Activated T-helper 9 cell treated with anti-CD3 and anti-CD28 coated beads, Interleukin-2, amount 50 U/mL, for 16 hours (primary cell): ENCODE results near the gene ATG4C.

Experiments
- DNase-seq: peaks from one replicate; pipeline ENCODE4 v3.0.0-alpha.2; 2020; ENCODE audit warnings: low read depth

Gene ATG4C

DNA sequence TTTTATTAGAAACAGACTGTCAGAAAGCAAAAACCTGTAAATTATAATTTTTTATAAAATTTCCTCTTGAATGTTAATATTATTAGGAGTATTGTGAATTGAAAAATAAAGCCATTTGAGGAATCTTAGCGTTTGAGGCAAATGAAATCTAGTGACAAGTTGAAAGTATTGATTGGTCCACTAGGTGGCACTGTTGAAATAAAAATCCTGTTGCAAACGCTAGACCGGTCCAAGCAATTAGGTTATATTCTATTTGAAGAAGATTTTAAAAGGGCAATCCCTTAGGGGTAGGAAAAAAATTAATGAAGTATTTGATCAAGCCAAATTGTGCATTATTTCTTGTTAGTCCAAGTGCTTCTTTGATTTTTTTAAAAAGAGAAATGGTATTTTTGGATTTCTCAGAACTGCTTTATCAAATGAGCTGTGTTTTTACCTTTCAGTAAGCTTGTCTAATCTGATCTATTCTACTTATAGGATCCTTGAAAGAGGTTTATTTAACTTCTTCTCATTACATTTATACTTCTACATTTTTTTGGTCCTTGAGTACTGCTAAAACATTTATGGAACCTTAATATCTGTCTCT, 57.7 kb downstream of the ATG4C start:
- DNase-seq: no peak

DNA sequence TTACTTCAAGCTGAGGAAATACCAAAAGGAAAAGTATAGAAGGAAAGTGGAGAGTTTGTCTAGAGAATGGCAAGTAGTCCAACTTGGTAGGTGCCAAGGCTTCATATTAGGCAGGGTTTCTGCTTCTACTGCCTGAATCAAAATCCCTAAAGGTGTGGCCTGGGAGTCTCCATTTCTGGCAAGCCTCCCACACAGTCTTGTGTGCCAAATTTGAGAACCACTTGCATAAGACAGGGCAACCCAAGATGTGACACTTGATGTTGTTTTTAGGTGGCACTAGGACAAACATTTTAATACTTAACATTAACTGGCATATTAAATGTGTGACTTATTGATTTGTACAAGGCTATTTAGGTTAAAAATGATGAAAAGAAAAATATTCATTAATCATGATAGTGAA, 60.1 kb downstream of the ATG4C start:
- no peak for DNase-seq

DNA sequence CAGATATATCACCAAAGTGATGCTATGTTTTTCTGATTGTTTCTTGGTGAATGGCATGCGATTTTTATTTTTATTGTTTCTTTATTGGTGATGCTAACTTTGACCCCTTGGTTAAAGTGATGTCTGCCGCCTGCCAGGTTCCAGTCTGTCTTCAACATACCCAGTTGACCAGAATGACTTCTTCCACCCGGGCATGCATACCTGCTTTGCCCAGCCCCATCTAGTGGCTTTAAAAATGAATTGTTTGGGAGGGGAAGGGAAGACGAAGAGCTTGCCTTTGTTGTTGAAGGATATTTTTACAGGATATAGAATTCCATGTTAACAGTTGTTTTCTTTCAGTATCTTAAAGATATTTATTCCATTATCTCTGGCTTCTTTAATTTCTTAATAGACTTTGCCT, 65.1 kb downstream of the ATG4C start:
- no peak for DNase-seq

DNA sequence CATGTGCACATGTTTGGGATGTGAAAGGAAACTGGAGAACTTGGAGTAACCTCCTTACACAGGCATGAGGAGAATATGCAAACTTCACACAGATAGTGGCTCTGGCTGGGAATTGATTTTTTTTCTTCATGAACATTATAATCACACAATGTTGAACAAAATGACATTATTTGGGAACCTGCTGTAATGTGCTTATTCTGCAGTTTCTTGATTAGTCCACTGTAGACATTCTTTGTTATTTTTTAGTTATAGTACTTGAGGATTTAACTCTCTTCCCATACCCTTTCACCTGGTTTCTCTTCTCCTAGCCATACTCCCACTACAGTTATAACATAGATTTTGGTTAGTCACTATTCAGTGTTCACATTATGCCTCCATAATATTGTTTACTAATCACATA, 68.3 kb downstream of the ATG4C start:
- DNase-seq: no peak

DNA sequence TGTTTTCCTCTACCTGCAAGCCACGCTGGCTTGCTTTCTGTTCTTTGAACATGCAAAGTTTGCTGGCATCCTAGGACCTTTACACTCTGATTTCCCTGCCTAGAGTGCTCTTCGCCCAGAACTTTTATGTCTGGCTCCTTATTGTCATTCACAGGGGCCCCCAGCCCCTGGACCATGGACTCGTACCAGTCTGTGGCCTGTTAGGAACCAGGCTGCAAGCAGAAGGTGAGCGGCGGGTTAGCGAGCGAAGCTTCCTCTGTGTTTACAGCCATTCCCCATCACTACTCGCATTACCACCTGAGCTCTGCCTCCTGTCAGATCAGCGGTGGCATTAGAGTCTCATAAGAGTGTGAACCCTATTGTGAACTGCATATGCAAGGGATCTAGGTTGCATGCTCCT, 73.0 kb downstream of the ATG4C start:
- no peak for DNase-seq

DNA sequence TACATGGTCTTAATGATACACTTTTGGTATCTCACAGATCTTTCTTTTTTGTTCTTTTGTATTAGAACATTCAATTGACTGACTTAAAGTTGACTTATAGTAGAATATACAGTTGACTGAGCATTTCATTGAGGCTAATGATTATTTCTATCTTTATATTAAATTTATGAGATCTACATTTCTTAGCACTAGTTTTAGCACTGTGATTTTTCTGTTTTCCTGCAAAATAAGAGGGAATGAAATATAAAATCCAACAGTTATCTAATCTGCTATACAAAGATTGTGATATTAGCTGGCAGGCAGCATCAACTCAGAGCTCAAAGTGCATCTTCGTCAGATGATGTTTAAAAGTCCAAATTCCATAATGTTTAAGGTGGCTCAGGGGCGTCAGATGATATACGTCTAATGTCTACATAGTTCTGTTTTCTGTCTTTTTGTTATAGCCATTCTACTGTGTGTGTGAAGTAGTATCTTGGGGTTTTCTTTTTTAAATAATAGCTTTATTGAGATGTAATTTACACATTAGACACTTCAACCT, 85.4 kb downstream of the ATG4C start:
- DNase-seq: no peak

DNA sequence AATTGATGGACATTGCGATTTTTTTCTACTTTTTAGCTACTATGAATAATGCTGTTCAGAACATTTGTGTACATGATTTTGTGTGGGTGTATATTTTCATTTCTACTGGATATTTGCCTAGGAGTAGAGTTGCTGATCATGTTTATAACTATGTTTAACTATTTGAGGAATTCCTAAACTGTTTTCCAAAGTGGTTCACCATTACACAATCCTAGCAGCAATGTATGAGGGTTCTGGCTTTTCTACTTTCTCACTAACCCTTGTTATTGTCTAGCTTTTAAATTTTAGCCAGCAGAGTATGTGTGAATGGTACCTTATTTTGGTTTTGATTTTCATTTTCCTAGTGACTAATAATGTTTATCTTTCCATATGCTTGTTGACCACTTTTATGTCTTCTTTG, 86.2 kb downstream of the ATG4C start:
- DNase-seq: no peak

DNA sequence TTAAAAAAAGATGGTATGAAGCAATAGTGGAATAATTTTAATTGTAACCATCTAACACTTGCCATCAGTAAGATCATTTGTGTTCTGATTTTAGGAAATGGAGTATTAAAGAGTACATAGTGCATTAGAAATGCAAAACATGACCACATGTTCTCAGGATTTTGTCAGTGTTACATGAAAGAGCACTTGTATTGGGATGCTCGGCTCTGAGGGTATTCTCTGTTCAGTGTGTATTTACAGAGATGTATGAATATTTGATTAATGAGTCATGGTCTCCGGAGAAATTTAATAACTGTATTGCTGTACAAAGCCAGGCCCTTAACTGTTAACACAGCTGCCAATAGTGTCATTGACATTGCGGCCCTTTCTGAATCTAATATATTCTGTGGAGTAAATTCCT, 91.7 kb downstream of the ATG4C start:
- no peak for DNase-seq

DNA sequence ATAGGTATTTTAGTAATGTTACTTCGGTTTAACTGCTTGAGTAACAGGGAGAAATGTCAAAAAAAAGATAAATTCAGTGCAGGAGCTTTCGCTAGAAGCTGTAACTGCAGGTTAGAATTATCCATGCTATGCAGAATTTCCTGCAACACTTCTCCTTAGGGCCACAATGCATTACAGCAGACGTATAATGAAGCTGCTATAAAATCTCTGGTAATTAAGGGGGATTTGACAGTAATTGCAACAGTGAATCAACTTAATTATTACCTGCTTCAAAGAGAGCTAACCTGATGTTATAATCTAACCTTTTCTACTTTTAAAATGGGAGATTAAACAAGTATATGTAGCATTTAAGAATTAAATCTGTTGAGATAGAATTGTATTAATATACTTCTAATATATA, 92.6 kb downstream of the ATG4C start:
- no peak for DNase-seq

DNA sequence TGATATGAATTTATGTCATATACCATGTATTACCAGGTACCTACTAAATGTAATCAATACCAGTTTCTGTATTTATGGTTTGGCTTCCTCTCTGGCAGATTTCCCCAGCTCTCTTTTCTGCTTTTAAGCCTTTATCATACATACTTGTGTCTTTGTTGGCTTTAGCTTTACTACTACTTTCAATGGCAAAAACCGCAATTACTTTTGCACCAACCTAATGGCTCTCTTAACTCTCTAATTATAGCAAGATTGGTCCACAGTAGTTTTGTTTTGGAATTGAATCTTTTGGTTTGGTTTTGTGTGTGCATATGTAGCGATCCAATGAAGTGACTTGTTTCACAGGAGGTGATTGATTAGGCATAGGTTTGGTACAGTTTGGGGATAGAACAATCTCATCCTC, 93.6 kb downstream of the ATG4C start:
- no peak for DNase-seq

DNA sequence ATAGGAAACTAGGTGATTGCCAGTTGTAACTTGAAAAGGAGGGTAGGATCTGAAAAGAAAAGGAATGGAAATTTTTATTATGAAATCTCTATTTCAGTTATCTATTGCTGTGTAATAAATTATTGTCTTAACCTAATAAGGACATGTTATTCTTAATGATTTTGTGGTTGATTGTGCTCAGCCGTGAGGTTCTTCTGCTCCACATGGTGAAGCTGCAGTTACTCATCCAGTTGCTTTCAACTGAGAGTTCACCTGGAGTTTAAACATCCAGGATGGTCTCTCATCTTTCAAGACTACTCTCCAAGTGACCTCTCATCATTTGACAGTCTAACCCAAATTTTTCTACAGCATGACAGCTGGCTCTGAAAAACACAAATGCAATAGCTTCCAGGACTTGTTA, 96.0 kb downstream of the ATG4C start:
- DNase-seq: no peak

DNA sequence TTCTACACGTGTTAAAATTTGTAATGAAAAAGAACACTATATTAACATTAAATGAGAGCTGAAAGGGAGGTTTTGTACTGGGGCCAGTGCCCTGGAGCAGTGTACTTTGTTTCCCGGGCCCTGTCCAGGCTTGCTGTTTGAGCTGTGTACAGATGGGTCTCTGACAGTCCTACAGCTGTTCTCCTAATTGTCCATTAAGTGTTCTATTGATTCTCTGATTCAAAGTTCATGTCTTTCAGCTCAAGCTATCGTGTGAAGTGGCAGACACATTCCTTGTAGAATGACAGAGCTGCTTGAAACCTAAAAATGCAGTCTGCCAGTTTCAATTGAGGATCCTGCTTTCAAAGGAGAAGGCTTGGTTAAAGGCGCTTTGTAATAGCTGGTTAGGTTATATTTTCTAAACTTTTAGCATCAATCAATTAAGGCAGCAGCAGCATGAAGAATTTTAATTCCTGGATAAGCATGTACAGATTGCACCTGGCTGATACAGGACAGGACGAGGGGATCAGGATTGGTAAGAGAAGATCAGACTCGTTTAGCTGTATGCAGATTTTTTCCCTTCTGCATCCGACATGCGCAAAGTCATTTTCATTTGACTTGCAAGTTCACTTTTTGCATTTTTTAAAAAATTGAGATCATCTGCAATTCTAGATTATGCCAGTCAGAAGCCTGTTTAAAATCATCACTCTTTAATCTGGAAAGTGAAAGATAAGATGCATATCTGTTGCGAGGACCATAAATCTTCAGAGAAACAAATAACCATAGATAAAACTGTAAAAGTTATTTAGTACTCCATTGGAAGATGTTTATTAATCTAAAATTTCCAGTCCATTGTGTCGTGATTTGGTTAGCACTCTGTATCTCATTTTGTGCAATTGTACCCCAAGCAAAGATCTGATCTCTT, 98.5 kb downstream of the ATG4C start:
- no peak for DNase-seq

DNA sequence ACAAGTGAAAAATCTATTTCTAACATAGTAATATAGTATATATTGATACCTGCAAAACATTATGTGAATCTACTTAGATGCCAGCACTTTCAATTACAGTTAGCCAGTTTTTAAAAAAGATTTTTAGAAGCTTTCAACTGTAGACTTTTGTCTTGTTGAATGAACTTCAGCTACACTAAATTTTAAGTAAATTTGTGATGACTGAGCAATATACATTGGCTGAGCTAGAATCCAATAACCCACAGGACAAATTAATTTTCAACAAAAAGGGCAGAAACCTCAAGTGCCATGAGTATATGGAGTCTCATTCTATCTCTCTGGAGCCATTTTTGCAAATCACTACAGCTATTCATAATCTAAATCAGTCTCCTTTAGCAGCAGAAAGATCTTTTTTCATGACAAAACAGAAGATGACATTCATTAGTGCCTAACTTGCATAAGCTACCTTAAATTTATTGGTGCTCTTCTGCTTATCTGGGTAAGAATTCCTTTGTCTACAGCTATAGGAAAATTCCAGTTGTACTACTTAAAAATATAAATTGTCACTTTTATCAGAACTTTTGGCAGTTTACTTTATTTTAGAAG, 100.3 kb downstream of the ATG4C start:
- no peak for DNase-seq

DNA sequence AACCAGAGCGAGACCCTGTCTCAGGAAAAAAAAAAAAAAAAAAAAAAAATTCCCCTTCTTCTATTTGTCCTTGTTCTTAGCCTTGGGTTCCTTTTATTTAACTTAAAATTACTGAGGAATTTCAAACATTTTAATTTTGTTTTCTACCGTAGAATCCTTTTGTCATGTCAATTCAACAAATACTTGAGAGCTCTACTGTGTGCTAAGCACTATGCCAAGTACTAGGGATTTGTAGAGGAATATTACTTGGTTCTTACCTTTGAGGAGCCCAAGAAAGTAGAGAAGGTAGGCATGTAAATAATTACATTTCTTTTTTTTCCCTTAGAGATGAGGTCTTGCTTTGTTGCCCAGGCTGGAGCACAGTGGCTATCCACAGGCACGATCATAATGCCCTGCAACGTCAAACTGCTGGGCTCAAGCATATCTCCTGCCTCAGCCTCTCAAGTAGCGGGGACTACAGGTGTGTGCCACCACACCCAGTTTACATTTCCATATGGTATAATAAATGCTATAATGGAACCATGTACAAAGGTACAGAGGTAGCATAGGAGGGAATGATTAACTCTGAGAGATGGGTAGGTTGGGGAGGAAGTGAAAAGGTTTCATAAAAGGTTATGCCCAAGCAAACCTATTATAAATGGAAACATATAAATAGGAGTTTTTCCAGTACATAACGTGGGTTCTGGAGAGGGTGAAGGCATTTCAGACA, 104.0 kb downstream of the ATG4C start:
- no peak for DNase-seq

DNA sequence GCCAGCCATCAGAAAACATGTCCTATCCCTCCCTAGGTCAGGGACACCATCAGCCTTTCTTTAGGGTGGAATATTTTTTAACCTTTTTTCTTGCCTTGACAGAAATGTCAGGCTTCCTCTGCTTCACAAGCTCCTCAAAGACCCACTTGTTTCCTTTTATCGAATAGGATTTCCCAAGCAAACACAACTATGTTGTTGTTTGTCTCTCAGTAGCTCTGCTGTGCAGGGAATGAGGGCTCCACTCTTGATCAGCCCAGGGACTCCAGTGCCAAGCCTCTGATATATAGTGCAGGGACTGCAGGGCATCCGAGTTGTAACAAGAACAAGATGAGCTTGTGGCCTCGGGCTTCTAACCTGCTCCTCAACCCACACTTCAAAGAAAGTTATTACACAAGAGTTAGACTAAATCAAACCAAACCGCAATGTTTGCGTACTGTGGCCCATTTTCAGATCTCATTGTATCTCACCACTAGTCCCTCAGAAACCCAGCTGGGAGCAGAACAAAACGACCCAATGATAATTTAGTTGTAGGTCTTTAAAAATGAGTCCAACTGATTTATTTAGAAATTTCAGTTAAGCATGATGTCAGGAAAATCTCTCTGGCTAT, 108.1 kb downstream of the ATG4C start:
- DNase-seq: no peak

DNA sequence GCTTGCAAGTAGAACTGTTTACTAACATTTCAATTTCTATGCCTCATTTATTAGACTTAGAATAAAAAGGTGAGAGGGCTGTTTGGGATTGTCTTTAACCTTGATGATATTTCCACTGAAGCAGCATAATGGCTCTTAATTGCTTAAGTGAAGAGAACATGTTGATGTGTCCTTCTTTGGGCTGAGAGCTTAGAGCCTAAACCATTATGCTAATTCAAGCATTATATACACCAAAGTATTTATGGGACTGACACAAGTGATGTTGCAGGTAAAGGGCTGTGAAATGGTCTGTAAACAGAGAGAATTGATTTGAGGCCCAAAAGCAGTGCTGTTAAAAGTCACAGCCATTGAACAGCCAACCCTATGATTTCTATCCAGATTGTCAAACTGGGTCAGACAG, 113.9 kb downstream of the ATG4C start:
- DNase-seq: no peak

DNA sequence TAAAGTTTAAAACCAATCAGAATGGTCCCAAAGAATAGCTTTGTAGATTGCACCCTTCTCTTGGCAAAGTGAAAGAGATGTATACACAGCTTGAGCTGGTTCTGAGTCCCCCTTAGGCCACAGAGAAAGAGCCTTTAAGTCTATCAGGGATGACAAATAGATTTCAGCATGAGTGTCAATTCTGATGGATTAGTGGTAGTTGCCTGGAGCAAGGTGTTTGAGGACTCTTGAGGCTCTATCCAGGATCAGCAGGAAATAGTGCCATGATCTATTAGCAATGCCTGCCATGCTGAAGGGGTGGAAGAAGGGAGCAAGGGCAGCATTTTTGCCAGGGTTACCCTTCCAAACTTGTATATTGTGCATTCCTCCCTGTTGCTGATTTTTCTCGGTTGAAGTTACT, 116.6 kb downstream of the ATG4C start:
- no peak for DNase-seq

DNA sequence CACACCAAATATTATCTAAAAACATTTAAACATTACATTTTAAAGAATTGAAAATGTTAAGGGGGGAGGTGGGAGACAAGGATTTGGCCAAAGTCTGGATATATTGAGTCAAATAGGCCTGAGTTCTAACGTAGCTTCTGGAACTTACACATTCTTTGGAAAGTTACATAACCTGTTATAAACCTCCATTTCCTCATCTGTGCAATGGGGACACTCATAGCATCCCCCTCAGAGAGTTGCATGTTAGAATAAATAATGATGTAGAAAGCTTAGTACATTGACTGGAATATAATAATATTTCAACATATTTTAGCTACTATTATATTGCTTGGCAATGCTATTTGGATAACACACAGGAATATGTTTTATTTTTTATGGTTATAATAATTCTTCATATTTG, 117.7 kb downstream of the ATG4C start:
- DNase-seq: no peak

DNA sequence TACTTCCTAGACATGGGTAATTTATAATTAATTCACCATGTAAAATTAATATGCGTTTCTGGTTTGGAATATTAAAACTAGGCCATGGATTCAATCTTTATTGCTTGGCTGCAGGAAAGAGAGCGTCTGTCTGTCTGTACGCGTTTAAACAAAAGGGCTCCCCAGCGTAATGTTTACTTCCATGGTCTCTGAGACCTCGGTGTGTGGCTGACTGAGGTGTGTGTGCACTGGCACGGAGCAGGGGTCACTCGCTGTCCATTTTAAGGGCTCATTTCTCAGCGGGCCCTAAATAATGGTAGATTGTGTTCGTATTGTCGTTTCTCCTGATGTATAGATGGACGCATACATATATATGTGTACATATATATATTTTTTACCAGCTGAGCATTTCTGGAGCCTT, 119.6 kb downstream of the ATG4C start:
- no peak for DNase-seq

DNA sequence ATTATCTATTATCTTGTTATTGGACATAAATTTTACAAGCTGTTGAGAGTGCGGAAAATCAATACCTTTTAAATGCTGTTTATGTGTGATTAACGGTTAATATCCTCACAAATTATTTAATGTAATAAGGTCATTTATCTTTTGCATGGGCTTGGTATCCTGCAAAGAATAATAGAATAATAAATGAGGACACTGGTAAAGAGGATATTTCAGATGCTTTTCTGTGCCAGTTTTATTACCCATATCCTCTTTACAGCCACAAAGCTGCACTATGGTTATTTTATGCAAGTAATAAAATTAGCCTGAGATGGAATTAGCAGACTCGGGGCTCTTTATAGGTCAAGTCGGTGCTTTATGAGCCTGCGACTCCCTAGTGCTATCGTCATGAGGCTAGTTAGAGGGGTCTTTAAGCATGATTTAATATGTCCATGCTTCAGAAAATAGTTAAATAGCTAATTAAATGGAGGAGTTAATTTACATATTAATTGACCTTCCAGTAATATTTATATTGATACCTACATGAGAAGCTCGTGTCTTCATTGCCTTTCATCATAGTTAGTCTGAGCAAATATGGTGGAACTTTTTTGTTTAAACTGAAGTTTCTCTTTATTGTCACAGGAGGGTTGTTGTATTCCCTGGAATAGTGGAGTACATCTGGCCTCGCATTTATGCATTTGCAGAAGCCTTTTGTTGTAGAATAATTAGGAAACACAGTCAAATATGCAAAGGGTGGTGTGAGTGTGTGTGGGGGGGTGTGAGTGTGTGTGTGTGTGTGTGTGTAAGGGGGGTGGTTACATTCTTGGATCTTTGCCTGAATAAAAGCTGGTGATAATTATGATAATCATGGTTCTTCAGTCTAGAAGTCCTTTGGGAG, 120.3 kb downstream of the ATG4C start:
- DNase-seq: no peak

DNA sequence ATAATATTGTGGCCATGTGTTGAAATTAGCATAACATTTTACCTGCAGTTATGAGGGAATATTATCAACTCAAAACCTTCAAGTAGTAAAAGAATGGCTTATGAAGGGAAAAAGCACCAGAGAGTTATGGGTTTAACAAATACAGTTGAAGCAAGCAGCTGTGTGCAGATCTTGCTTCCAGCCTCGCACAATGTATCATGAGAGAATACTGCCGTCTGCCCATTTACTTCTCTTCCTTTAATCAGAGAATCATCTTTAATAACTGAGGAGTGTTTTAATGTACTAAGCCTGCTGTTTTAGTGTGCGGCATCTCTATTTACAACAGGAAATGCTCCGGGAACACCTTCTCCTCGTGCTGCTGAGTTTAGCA, 120.9 kb downstream of the ATG4C start:
- DNase-seq: no peak
